ENCODE measurements around the gene PILRA. TPM values are rescaled to one million over a fixed set of nuclear protein-coding genes. Genes with fewer than 3 reads are reported as not detected.
"Not testable (repeated sequence)": the region's sequence is repeated elsewhere in the genome, so short reads cannot be mapped to it uniquely, and the experiment has no call there.

PILRA gene
- total RNA-seq, 1 donor from 2014 or later, result not detected

- DNase-seq (ENCODE audit: low read depth in 2 of 2), result no peak
These were observed 4.9 kb downstream of the PILRA start for GRCh38 chr7:100378114-100378755.

DNA sequence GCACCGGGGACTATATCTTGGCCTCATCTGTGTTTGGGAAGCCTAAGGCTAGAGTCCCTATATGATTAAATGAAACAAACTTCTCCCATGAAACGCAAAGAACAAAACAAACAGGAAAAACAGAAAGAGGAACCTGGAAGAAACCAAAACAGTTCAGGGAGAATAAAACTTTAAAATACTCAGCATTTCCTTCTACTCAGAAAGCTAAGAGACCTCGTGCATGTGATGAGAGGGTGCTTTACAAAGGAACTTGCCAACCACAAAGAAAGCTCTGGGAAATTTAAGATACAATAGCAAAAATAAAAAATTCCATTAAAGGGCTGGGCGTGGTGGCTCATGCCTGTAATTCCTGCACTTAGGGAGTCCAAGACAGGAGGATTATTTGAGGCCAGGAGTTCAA is 6.9 kb downstream of the PILRA start:
- DNase-seq (ENCODE audit: low read depth in 2 of 2), result no peak

GRCh38 chr7:100381531-100382233 is 8.4 kb downstream of the PILRA start:
- not testable (repeated sequence) for DNase-seq (ENCODE audit: low read depth in 2 of 2)

DNA sequence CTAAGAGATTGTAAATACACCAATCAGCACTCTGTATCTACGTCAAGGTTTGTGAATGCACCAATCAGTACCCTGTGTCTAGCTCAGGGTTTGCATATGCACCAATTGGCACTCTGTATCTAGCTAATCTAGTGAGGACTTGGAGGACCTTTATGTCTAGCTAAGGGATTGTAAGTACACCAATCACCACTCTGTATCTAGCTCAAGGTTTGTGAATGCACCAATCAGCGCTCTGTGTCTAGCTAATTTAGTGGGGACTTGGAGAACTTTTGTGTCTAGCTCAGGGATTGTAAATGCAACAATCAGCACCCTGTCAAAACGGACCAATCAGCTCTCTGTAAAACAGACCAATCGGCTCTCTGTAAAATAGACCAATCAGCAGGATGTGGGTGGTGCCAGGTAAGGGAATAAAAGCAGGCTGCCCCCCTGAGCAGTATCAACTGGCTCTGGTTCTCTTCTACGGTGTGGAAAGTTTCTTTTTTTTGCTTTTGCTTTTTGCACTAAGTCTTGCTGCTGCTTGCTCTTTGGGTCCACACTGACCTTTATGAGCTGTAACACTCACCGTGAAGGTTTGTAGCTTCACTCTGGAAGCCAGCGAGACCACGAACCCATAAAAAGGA is 9.1 kb downstream of the PILRA start:
- DNase-seq (ENCODE audit: low read depth in 2 of 2), result not testable (repeated sequence)

DNA sequence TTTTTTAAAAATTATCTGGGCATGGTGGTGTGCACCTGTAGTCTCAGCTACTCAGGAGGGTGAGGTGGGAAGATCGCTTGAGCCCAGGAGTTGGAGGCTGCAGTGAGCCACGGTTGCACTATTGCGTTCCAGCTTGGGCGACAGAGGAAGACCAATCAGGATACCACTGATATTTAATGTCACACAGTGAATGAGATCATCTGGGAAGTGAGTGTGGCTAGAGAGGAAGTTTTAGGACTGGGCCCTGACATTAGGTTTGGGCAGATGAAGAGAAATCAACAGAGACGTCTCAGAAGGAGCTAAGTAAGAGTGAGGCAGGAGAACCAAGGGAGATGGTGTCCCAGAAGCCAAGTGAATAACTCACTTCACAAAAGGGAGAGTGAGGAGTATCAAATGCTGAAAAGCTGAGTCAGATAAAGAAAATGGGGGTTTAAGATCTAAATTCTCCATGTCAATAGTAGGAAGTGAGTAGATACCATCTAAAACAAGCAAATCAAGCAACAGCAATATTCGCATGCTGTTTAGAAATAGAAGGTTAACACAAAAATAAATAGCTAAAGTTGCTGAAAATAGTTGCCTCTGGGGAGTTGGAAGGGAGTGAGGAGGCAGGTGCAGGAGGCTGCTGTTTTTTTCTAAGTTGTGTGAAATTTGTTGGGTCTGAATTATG is 11.5 kb downstream of the PILRA start:
- DNase-seq (ENCODE audit: low read depth in 2 of 2), result no peak

- DNase-seq (ENCODE audit: low read depth in 2 of 2), result no peak
These were observed 13.7 kb downstream of the PILRA start for GRCh38 chr7:100386940-100387339.

DNA sequence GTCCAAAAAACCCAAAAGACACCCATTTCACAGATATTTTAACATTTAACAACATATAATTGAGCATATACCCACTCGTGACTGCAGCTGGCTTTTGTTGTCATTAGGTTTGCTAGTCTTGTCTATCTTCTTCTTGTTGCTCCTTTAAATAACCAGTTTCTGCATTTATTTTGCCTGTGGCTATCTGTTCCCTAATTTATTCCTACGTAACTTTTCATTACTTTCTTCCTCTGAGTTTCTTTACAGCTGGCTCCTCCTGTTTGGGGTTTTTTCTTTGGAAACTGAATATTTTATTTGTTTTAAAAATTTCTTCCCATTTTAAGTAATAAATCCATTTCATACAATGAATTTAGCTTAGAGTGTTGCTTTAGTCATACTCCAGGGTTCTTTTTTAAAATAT is 14.4 kb downstream of the PILRA start:
- DNase-seq (ENCODE audit: low read depth in 2 of 2), result no peak

DNA sequence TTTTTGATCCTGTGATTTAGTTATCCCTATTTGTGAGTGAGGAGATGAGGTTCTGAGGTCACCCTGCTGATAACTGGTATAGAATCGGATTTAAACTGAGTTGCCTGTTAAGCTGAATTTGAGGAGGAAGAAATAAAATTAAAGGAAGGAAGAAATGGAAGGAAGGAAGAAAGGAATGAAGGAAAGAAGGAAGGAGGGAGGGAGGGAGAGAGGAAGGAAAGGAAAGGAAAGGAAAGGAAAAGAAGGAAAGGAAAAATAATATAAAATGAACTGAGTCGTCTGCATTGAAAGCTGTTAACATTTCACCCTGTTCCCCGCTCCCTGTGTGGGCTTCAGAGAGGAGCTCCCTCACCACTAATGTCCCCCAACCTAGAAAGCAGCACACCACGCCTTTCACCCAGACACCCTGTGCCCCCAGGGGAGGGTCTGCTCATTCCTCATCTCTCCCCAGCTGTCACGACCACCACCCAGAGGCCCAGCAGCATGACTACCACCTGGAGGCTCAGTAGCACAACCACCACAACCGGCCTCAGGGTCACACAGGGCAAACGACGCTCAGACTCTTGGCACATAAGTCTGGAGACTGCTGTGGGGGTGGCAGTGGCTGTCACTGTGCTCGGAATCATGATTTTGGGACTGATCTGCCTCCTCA is 16.3 kb downstream of the PILRA start:
- no peak for DNase-seq (ENCODE audit: low read depth in 2 of 2)

DNA sequence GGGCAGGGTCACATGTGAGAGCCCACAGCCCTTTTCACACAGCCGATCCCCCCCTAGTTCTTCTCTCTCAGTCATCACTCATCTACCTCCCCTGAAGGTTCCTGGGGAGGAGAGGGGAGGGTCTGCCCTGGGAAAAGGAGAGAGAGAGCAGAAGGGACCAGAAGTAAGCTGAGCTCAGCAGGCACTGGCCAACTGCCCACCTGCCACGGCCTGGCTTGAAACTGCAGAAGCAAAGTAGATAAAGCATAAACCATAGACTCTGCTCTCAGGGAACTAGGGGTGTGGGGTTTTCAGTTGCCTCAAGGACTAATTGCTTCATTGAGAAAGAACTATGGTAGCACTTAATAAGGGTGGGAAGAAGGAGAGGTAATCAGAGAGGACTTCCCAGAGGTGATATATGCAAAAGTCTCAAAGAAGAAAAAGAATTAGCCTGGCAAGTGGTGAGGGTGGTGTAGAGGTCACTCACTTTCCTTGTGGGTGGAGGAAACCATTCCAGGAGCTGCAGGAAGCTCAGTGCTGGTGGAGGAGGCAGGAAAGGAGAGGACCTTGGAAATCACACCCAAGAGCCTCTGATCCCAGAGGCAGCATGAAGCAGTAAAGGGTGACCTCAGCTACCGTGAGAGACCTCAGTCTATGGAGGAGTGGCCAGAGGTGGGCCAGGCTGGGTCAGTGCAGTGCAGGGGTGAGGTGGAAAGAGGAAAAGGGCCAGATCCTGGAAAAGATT is 17.2 kb downstream of the PILRA start:
- DNase-seq (ENCODE audit: low read depth in 2 of 2), result no peak

- no peak for DNase-seq (ENCODE audit: low read depth in 2 of 2)
These were observed 20.1 kb downstream of the PILRA start for GRCh38 chr7:100393233-100393905.

DNA sequence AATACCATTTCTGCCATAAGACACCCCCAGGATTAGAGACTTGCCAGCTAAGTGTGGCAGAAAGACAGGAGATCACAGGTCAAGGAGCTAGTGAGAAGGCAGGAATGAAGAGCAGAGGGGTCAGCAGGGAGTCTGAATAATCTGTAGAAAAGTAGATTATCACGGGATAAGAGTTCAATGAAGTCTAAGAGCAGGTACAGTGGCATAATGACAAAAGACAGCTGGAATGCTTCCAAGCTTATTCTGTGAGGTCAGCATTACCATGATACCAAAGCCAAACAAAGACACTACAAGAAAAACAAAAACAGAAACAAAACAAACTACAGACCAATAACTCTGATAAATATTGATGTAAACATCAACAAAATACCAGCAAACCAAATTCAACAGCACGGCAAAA is 20.8 kb downstream of the PILRA start:
- DNase-seq (ENCODE audit: low read depth in 2 of 2), result no peak

- DNase-seq (ENCODE audit: low read depth in 2 of 2), result no peak
These were observed 23.2 kb downstream of the PILRA start for GRCh38 chr7:100396421-100396982.

DNA sequence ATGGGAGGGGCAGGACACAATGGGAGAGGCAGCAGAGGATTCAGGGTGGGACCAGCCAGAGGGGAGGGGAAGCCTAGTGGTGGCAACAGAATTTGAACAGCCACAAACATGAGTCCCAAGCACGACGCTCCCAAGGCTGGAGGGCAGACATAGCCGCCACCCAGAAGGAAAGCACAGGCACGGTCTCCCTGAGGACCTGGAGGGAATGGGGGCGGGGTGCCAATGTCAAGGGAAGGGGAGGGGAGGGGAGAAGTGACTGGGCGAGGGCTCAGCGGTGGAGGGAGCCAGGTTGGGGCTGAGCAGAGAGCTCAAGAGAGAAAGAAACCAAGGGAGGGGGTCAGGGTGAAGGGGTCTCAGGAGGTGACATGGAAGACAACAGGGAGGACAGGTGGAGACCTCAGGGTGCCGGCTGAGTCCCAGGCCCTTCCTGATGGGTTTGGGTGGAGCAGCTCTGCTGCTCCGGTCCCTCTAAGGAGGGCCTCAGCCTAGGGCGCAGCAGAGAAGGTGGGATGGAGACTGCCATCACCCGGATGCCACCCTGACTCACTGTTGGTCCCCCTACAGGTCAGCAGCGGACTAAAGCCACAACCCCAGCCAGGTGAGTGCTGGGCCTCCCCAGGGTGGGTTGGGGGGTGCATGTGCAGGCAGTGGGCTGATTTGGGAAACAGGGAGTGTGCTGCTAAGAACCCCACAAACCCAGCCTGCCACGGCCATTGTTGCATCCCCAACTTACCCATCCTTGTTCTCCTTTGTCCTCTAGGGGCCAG is 24.2 kb downstream of the PILRA start:
- no peak for DNase-seq (ENCODE audit: low read depth in 2 of 2)

DNA sequence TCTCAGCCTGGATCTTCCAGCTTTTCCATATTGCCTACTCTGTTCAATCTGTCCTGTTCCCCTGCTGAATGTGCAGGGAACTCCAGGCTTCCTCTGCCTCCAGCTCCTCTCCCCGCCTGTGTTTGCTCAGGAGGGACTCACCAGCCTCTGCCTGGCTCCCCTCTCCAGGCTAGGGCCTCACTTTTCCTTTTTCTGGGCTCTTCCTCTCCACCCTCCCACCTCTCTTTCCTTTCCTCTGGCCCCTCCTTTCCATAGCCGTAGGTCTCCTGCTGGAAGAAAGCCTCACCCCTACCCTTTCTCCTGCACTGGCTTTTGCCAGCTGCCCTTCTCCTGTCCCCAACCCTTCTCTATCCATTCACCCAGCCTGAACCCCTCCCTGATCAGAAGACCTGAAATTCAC is 25.0 kb downstream of the PILRA start:
- DNase-seq (ENCODE audit: low read depth in 2 of 2), result no peak

DNA sequence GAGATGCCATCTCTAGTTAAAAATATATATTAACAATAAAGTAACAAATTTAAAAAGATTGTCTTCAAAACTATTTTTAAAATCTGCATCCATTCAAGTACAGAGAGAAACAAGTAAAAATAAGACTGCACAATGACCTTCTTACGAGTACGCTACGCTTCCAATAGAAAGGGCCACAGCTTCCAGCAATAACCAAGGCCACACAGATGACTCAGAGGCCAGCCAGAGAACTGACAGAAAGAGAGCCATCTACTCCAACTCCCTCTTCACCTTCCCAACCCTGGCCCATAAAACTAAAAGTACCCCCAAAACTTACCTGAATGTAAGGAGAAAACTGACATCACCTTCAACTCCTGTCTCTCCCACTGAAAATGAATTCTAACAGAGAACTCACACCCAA is 26.8 kb downstream of the PILRA start:
- no peak for DNase-seq (ENCODE audit: low read depth in 2 of 2)

DNA sequence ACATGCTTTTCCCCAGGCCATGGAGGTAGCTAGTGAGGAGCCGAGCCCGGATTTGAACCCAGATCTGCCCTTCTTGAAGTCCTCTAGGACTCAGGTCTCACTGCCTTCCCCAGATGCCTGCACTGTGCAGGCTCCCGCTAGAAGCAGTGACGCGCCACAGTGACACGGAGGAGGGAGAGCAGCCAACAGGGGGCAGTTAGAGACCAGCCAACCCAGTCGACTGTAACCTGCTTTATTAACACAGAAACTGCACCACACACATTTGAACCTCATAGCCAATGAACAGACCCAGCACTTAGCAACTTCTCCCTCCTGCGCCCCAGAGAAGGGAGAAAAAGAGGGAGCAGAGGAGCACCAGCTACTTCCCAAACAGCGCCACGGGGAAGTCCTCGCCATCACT is 27.4 kb downstream of the PILRA start:
- DNase-seq (ENCODE audit: low read depth in 2 of 2), result peak; percentile 9 to 30

DNA sequence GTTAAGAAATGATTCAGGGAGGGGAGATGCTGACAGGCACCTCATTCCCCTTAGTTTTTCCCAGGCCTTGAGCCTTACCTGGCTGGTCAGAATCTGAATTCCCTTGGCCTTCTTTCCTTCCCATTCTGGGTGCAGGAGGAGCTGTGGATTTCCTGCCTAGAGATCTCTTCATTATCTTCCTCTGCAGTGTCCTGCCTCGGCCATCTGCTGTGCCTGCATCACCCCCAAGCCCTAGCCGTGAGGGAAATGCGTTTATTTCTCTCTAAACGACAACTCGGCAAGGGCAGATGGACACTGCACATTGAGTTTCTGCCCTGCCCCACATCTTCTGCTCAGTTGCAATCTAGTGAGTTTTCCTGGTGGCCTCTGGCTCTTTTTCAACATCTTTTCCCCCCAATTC is 28.5 kb downstream of the PILRA start:
- no peak for DNase-seq (ENCODE audit: low read depth in 2 of 2)

DNA sequence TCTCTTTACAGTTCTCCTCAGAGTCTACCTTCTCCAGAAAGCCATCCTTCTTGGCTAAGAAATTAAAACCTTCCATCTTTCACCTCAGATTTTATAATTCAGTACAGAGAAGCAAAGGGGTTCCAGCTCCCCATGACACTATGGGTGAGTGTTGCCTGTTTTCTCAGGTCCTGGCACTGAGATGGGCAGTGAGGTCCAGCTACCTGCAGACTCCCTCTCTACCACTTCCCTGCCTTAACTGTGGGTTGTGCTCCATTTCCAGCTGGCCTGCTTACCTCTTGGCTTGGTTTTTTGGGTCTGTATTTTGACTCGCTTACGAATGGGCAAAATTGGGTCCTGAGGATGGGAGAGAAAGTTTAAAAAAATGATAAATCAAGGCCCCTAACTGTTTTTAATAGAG is 29.0 kb downstream of the PILRA start:
- DNase-seq (ENCODE audit: low read depth in 2 of 2), result no peak

DNA sequence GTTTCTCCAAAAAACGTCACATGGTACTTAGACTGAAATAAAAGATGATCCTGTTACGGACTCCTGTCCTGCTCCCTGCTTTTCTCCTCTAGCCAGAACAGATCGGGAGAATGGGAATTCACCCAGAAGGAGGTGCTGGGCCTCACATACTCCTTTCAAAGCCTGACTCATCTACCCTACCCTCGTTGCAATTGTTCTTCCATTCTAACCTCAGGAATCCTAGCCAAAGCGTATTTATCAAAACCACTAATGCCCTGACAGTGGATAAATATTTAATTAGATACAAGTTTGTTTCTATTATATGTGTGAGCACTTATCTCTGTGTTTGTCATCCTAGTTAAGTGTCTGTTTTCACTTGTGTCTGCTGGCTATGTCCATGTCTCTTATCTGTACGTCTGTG is 33.5 kb downstream of the PILRA start:
- DNase-seq (ENCODE audit: low read depth in 2 of 2), result no peak

All from dermis microvascular lymphatic vessel endothelial cell (primary cell).